GM12892 (cell line): ENCODE results near the gene PAX5.

Source experiments
- DNase-seq: peaks from one replicate; pipeline ENCODE4 v3.0.0; 2011; ENCODE audit not compliant: insufficient read length
- FAIRE-seq: peaks from 2 replicates; lab custom pipeline; 2011; peaks lifted over from hg19 to GRCh38; lab: Jason Lieb, UNC
- POLR2A ChIP-seq: IDR thresholded peaks from 2 replicates; pipeline ENCODE4 v1.6.1; 2011; ENCODE audit warnings: low read depth, low read length, control low read depth
- POLR2AphosphoS5 ChIP-seq: IDR thresholded peaks from 2 replicates; pipeline ENCODE4 v1.6.1; 2011; ENCODE audit warnings: low read depth, low read length, control low read depth
- TAF1 ChIP-seq: IDR thresholded peaks from 2 replicates; pipeline ENCODE4 v1.6.1; 2011; ENCODE audit warnings: low read depth, mild to moderate bottlenecking, control low read depth, low read length, borderline replicate concordance

The PAX5 gene

DNA sequence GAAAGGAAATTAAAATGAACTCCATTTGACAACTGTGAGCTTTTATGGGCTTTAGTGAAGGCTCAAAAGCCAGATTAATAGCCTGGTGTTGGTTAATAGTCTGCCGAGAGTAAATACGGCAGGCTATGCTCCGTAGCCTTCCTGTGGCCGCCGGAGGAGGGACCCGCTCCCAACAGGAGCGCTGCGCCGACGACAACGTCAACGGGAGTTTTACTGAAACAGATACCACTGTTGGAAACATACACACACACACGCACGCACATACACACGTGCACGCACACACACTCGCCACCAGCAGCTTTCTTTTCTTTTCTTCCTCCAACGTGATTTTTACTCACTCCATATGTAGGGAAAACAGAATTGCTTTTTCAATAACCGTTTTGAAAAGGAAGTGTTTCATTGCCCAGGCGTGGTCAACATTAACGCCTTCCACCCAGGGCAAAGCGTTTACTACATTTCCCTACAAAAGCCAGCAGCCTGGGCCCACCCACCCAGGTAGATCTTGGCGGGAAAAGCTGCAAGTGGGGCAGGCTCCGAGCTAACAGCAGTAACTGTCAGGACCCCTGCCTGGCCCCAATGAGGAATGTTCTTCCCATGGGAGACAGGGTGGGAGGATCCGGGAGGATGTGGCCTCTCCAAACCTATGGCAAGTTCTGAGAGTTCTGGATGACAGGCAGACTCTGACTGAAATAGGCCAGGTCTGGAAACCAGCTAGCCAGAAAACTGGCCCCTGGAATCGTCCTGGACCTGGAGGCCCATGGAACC is 72.3 kb downstream of the PAX5 start:
- FAIRE-seq (no peak), DNase-seq (no peak)
- TF ChIP-seq POLR2A: no peak

- FAIRE-seq: no peak
- TF ChIP-seq POLR2AphosphoS5: no peak
- no peak for TF ChIP-seq POLR2A
- no peak for TF ChIP-seq TAF1
- DNase-seq: no peak
Measured at GRCh38 chr9:36961051-36961450, 73.0 kb downstream of the PAX5 start.

DNA sequence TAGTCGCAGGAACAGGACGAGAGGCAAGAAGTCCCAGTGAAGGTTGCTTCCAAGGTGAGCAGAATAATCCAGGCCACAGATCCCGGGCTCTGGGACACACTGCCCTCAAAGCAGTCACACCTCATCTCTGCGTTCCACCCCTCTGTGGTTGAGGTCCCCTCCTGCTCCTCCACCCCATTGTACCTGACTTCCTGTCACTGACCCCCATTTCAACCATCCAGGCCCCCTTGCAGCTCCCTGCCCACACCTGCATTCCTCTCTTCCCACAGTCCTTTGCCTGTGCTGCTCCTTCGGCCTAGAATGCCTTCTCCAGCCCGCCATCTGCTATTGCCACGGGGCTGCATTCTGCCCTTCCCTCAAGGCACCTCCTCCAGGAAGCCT is 73.5 kb downstream of the PAX5 start:
- no peak for DNase-seq
- TF ChIP-seq TAF1 (no peak), POLR2A (no peak), POLR2AphosphoS5 (no peak)
- FAIRE-seq: no peak

- TF ChIP-seq TAF1: no peak
- no peak; the same call in 1 of the 2 replicates for TF ChIP-seq POLR2A
- no peak for TF ChIP-seq POLR2AphosphoS5
- FAIRE-seq: no peak
- DNase-seq: no peak
Measured at GRCh38 chr9:36959681-36960574, 74.1 kb downstream of the PAX5 start.

- DNase-seq (no peak), FAIRE-seq (no peak)
- no peak for TF ChIP-seq POLR2AphosphoS5
- TF ChIP-seq TAF1: no peak
- no peak for TF ChIP-seq POLR2A
Measured at GRCh38 chr9:36956908-36957307, 77.2 kb downstream of the PAX5 start.

- DNase-seq (no peak), FAIRE-seq (no peak)
- TF ChIP-seq TAF1: no peak
- no peak for TF ChIP-seq POLR2A
- no peak for TF ChIP-seq POLR2AphosphoS5
Measured at GRCh38 chr9:36950389-36950788, 83.7 kb downstream of the PAX5 start.

- FAIRE-seq (no peak), DNase-seq (no peak)
- TF ChIP-seq POLR2A (no peak), POLR2AphosphoS5 (no peak), TAF1 (no peak)
Measured at GRCh38 chr9:36949466-36949865, 84.6 kb downstream of the PAX5 start.

DNA sequence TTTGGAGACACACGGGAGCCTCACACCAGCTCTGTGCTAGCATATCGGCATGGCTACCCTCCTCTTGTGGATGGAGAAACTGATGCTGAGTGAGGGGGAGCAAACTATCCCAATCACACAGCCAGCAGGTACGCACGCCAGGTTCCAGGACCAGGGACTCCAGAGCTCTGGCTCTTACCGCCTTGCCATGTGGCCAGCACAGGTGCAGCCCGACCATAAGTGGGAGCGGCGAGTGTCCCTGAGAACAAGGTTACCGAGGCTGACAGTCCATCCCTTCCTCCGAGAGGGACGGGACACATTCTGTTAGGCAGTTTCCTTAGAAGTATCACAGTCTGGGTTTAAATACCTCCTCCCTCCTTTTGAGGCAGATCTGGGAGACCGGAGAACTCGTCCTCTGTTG is 86.0 kb downstream of the PAX5 start:
- DNase-seq: no peak
- TF ChIP-seq POLR2AphosphoS5 (no peak), POLR2A (no peak), TAF1 (no peak)
- no peak for FAIRE-seq

GRCh38 chr9:36946653-36947052 is 87.4 kb downstream of the PAX5 start:
- DNase-seq: no peak
- FAIRE-seq: no peak
- TF ChIP-seq TAF1 (no peak), POLR2A (no peak)

- DNase-seq (no peak), FAIRE-seq (no peak)
- TF ChIP-seq POLR2AphosphoS5: no peak
- TF ChIP-seq POLR2A: no peak
- TF ChIP-seq TAF1: no peak
Measured at GRCh38 chr9:36945999-36946398, 88.1 kb downstream of the PAX5 start.

GRCh38 chr9:36942891-36943290 is 91.2 kb downstream of the PAX5 start:
- DNase-seq (no peak), FAIRE-seq (no peak)
- TF ChIP-seq POLR2AphosphoS5: no peak
- no peak for TF ChIP-seq POLR2A
- no peak for TF ChIP-seq TAF1

- TF ChIP-seq POLR2AphosphoS5 (no peak), POLR2A (no peak), TAF1 (no peak)
- FAIRE-seq (no peak), DNase-seq (no peak)
Measured at GRCh38 chr9:36941441-36941840, 92.6 kb downstream of the PAX5 start.
